HepG2 (cell line): Measurements from ENCODE around the gene ZNF474. TPM values are rescaled to one million over a fixed set of nuclear protein-coding genes. Genes with fewer than 3 reads are reported as not detected.

ENCODE experiments used
- ATAC-seq: fragments of 200-7000 bp; cut with Tn5 transposase; 3 replicates; pipeline ENCODE4 v1.9.1; 2020; ENCODE audit warnings: mild to moderate bottlenecking, moderate library complexity
- BruUV-seq: library from RNA; stranded (reverse); fragments of 400-500 nt; replicated peaks from 2 replicates; lab custom pipeline; 2021; lab: Mats Ljungman, UMichigan
- CTCF ChIA-PET: fragments of 300-600 bp; formaldehyde crosslinking; extraction: SDS; loops from one replicate; lab custom pipeline; 2021; ENCODE audit warnings: low total read pairs, inconsistent platforms, low intra/inter-chr PET ratio; lab: Yijun Ruan, JAX
- POLR2A ChIA-PET: fragments of 350-600 bp; sonication (Branson Sonifier 250); formaldehyde crosslinking; loops from one replicate; lab custom pipeline; 2020; ENCODE audit warnings: antibody characterized with exemption, inconsistent platforms; lab: Yijun Ruan, JAX
- DNase-seq: peaks from one replicate; pipeline ENCODE4 v3.0.0-alpha.2; 2015; ENCODE audit warnings: low spot score
- FAIRE-seq: peaks from 3 replicates; lab custom pipeline; 2011; peaks lifted over from hg19 to GRCh38; lab: Jason Lieb, UNC
- H2AFZ ChIP-seq: one replicate; pipeline ENCODE4 v1.6.1; 2011; ENCODE audit warnings: low read length, inconsistent platforms
- H3K27ac ChIP-seq: fragments of 300-600 bp; 3 replicates; pipeline ENCODE4 v1.8.0; 2011; ENCODE audit warnings: mixed run types, mild to moderate bottlenecking, mixed read lengths, low read length, inconsistent platforms; ENCODE audit not compliant: insufficient read depth; ENCODE audit errors: extremely low read length
- H3K27me3 ChIP-seq, 2 experiments: fragments of 200-600 bp in 1 of 2; 2 replicates in 1 of 2; 3 replicates in 1 of 2; pipeline versions ENCODE4 v1.6.0 to v1.8.0; 2011; ENCODE audit warnings: low read length in 2 of 2, mild to moderate bottlenecking in 2 of 2, moderate library complexity in 2 of 2, inconsistent platforms in 1 of 2; ENCODE audit not compliant: insufficient read depth in 2 of 2, control insufficient read depth in 1 of 2
- H3K36me3 ChIP-seq, 2 experiments: fragments of 200-600 bp in 1 of 2; replicated peaks in 1 of 2; 2 replicates in 1 of 2; 3 replicates in 1 of 2; pipeline versions ENCODE4 v1.5.1 to v1.8.0; 2011; ENCODE audit warnings: low read length in 2 of 2, inconsistent platforms in 1 of 2; ENCODE audit not compliant: insufficient read depth in 2 of 2, control insufficient read depth in 1 of 2
- H3K4me1 ChIP-seq: 2 replicates; pipeline ENCODE4 v1.5.1; 2012; ENCODE audit warnings: low read length, inconsistent platforms; ENCODE audit not compliant: insufficient read depth
- H3K4me2 ChIP-seq: 2 replicates; pipeline ENCODE4 v1.6.0; 2011; ENCODE audit warnings: low read depth, low read length, inconsistent platforms
- H3K4me3 ChIP-seq, 3 experiments: fragments of 200-600 bp in 1 of 3; sonication (generic), shearing (Covaris generic) in 1 of 3; replicated peaks in 1 of 3; 2 replicates each; pipeline ENCODE4 v1.5.1; 2011 to 2016; ENCODE audit warnings: low read length in 3 of 3, inconsistent platforms in 2 of 3, low read depth in 2 of 3, mild to moderate bottlenecking in 2 of 3, control low read depth in 1 of 3, mixed read lengths in 1 of 3; ENCODE audit not compliant: insufficient read depth in 1 of 3
- H3K79me2 ChIP-seq: one replicate; pipeline ENCODE4 v1.6.1; 2011; ENCODE audit warnings: low read length, inconsistent platforms; ENCODE audit not compliant: insufficient read depth
- H3K9ac ChIP-seq: 2 replicates; pipeline ENCODE4 v1.6.0; 2011; ENCODE audit warnings: mild to moderate bottlenecking, low read depth, low read length, inconsistent platforms; ENCODE audit not compliant: insufficient read depth
- H3K9me3 ChIP-seq: 2 replicates; pipeline ENCODE4 v1.5.1; 2012; ENCODE audit warnings: mild to moderate bottlenecking, low read length
- H4K20me1 ChIP-seq: 2 replicates; pipeline ENCODE4 v1.6.0; 2011; ENCODE audit warnings: inconsistent platforms, mild to moderate bottlenecking, low read length, moderate library complexity; ENCODE audit not compliant: insufficient read depth
- MXD4 ChIP-seq: IDR thresholded peaks from 2 replicates; pipeline ENCODE4 v1.6.1; 2016; ENCODE audit warnings: mild to moderate bottlenecking, missing biosample characterization, missing genetic modification reagents
- RARA ChIP-seq: IDR thresholded peaks from 2 replicates; pipeline ENCODE4 v1.6.1; 2016; ENCODE audit warnings: missing genetic modification reagents, missing compliant biosample characterization
- RORA ChIP-seq: sonication (generic); formaldehyde crosslinking; IDR thresholded peaks from 2 replicates; pipeline ENCODE4 v1.5.0; 2020; ENCODE audit warnings: mild to moderate bottlenecking, missing genetic modification reagents, moderate library complexity
- ZNF17 ChIP-seq: sonication (generic); formaldehyde crosslinking; IDR thresholded peaks from 2 replicates; pipeline ENCODE4 v1.5.0; 2020; ENCODE audit warnings: mild to moderate bottlenecking, missing genetic modification reagents
- WGBS: methylation state at CpG from one replicate; pipeline ENCODE4 v1.1.6; 2017; ENCODE audit warnings: low lambda C conversion rate; 5-methylcytosine and 5-hydroxymethylcytosine counted together
- in situ Hi-C: cut with HindIII; loops from 2 replicates; pipeline ENCODE4 v1.10.0; 2017; ENCODE audit warnings: low pct_unique_long_range_greater_than_20kb; ENCODE audit not compliant: extremely low pct_ligation_motif_present
- intact Hi-C: fragments of 100-400 bp; cut with micrococcal nuclease; formaldehyde crosslinking; loops from one replicate; pipeline ENCODE4 v1.10.0; 2022; ENCODE audit not compliant: unreplicated experiment
- polyA plus RNA-seq, 8 experiments: library from polyadenylated mRNA; depleted of rRNA in 3 of 8; stranded (reverse) in 7 of 8; unstranded in 1 of 8; fragments of >200 nt; fragmentation: Illumina TruSeq in 4 of 8; extraction: Trizol in 4 of 8; gene quantifications; 2 replicates each; pipeline versions ENCODE4 v1.2.1 to v1.2.3, GENCODE V29; 2011 to 2016; ENCODE audit warnings: low read depth in 4 of 8, missing spikeins in 1 of 8, mixed read lengths in 1 of 8; ENCODE audit not compliant: insufficient read depth in 1 of 8
- total RNA-seq, 5 experiments: library from RNA; depleted of rRNA; stranded (reverse); fragments of >200 nt; fragmentation: Illumina TruSeq; extraction: Trizol; gene quantifications; 2 replicates each; pipeline ENCODE4 v1.2.3, GENCODE V29; 2016; ENCODE audit warnings: low read depth in 1 of 5
- TF ChIP-seq, protein P1 (sequence below): IDR thresholded peaks from 2 replicates; pipeline ENCODE4 v1.6.1; 2016; ENCODE audit warnings: missing biosample characterization, missing genetic modification reagents, low read depth
- TF ChIP-seq, protein P2 (sequence below): sonication (generic); formaldehyde crosslinking; IDR thresholded peaks from 2 replicates; pipeline ENCODE4 v1.4.0; 2020; ENCODE audit warnings: mild to moderate bottlenecking, missing genetic modification reagents

The ZNF474 gene
- total and polyA plus RNA-seq, 2 of the 13 experiments (the other 11 are each of a cell fraction or from before 2014, with no cell fraction given): 0.07 TPM; not detected in 1

DNA sequence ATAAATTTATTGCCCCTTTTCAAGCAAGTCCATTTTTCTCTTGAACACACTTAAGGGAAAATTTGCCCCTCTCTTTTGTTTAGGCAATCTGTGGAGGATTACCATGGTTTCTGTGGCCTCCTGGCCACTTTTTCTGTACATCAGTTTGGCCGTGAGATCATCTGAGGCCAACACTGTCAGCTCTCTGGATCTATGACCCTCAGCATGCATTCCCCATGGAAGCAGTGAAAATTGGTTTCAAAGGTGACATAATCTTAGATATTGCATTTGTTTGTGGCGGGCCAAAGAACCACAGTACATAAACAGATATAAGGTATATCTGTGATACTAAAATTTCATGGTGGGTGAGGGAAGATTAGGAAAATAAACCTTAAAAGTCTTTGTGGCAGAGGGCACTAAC, 4.6 kb upstream of the ZNF474 start:
- CTCF ChIA-PET: no interaction called here
- in situ Hi-C loops (no loop called here), intact Hi-C loops (no loop called here)
- Histone ChIP-seq H3K9me3 (no peaks in the 10 kb centered on the region), H3K27ac (no peak overlapping the region), H3K4me3 (no peak overlapping the region), H3K79me2 (no peaks in the 10 kb centered on the region), H3K4me1 (no peaks in the 10 kb centered on the region), H3K4me2 (no peak overlapping the region), H3K27me3 (no peaks in the 10 kb centered on the region)
- no TSS peak for BruUV-seq
- FAIRE-seq (no peak), DNase-seq (no peak), ATAC-seq (no peak)
- 0% methylated on average over 2 of the region's 2 CpGs for WGBS
- TF ChIP-seq, protein P1, sequence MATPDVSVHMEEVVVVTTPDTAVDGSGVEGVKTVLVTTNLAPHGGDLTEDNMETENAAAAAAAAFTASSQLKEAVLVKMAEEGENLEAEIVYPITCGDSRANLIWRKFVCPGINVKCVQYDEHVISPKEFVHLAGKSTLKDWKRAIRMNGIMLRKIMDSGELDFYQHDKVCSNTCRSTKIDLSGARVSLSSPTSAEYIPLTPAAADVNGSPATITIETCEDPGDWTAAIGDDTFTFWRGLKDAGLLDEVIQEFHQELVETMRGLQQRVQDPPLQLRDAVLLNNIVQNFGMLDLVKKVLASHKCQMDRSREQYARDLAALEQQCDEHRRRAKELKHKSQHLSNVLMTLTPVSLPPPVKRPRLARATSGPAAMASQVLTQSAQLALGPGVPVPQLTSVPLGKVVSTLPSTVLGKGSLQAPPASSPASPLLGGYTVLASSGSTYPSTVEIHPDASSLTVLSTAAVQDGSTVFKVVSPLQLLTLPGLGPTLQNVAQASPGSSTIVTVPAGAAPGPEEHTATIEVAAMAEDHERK (CRISPR knock-in tag): no peak
- TF ChIP-seq RARA (CRISPR knock-in tag): no peak
- no peak for TF ChIP-seq ZNF17 (CRISPR knock-in tag)
- TF ChIP-seq, all 625 proteins: peak for 0
- POLR2A ChIA-PET: no interaction called here
- Histone ChIP-seq H3K9ac (no peak overlapping the region), H3K36me3 (no peaks in the 10 kb centered on the region), H4K20me1 (no peaks in the 10 kb centered on the region), H2AFZ (no peak overlapping the region)

DNA sequence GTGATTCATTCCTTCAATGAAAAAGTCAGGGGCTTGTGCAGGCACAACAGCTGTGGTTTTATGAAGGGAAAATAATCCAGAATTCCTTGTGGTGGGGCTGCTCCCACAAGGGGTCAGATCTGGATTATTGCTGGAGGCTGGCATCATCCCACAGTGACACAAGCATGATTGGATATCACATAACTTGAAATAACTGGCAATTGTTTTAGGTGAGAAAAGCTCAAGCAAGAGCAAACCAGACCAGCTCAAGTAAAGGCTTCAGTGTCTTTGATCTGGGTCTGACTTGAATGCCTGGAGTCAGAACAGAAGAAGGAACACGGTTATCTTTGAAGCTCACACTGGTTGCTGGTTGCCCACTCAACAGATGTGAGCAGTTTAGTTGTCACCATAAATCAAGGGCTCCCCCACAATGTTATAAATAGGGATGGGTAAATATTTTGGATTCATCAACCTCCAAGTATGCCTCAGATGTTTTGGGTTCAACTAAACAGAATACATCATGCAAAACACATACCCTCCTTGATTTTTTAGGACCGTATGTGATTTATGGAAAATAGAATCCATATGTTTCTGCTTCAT, 3.1 kb upstream of the ZNF474 start:
- no peak for FAIRE-seq
- Histone ChIP-seq H3K79me2 (no peaks in the 10 kb centered on the region), H3K4me2 (no peak overlapping the region), H3K4me3 (no peak overlapping the region), H3K27ac (no peak overlapping the region), H3K27me3 (no peaks in the 10 kb centered on the region), H3K4me1 (no peaks in the 10 kb centered on the region), H3K9ac (no peak overlapping the region)
- no peak for ATAC-seq
- CTCF ChIA-PET: no interaction called here
- intact Hi-C loops: no loop called here
- DNase-seq: no peak
- BruUV-seq: no TSS peak
- POLR2A ChIA-PET: no interaction called here
- TF ChIP-seq RORA (CRISPR knock-in tag) (no peak), MXD4 (no peak)
- TF ChIP-seq, protein P2, sequence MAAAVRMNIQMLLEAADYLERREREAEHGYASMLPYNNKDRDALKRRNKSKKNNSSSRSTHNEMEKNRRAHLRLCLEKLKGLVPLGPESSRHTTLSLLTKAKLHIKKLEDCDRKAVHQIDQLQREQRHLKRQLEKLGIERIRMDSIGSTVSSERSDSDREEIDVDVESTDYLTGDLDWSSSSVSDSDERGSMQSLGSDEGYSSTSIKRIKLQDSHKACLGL (CRISPR knock-in tag): no peak
- TF ChIP-seq, all 625 proteins: peak for 0
- no peaks in the 10 kb centered on the region for H3K36me3 ChIP-seq
- H4K20me1 ChIP-seq: no peaks in the 10 kb centered on the region
- WGBS: 53% methylated on average over 2 of the region's 2 CpGs
- in situ Hi-C loops: no loop called here
- no peaks in the 10 kb centered on the region for H3K9me3 ChIP-seq
- H2AFZ ChIP-seq: no peak overlapping the region
